HG02981 (cell line): ENCODE measurements around the gene BID.

Experiments
- ATAC-seq: cut with Tn5 transposase; IDR thresholded peaks from one replicate; pipeline ENCODE4 v1.9.1; 2021; ENCODE audit warnings: mild to moderate bottlenecking, moderate library complexity; ENCODE audit not compliant: unreplicated experiment

The BID gene

GRCh38 chr22:17784776-17785175 is 10.5 kb upstream of the BID start:
- no peak for ATAC-seq

- no peak for ATAC-seq
These were observed 9.7 kb upstream of the BID start for GRCh38 chr22:17783773-17784480.

GRCh38 chr22:17783312-17783711 is 9.0 kb upstream of the BID start:
- no peak for ATAC-seq

- ATAC-seq, result no peak
These were observed 8.4 kb upstream of the BID start for GRCh38 chr22:17782621-17783020.

GRCh38 chr22:17782158-17782557 is 7.9 kb upstream of the BID start:
- no peak for ATAC-seq

GRCh38 chr22:17781319-17782031 is 7.2 kb upstream of the BID start:
- ATAC-seq, result no peak

GRCh38 chr22:17780741-17781318 is 6.6 kb upstream of the BID start:
- ATAC-seq, result no peak

GRCh38 chr22:17780116-17780740 is 6.0 kb upstream of the BID start:
- no peak for ATAC-seq

- ATAC-seq, result no peak
These were observed 5.2 kb upstream of the BID start for GRCh38 chr22:17779286-17780115.

GRCh38 chr22:17778412-17778976 is 4.2 kb upstream of the BID start:
- no peak for ATAC-seq

- ATAC-seq, result no peak
These were observed 3.4 kb upstream of the BID start for GRCh38 chr22:17777717-17778044.

GRCh38 chr22:17777005-17777716 is 2.9 kb upstream of the BID start:
- ATAC-seq, result no peak

- ATAC-seq, result no peak
These were observed 1.7 kb upstream of the BID start for GRCh38 chr22:17775781-17776465.

GRCh38 chr22:17774926-17775685 is 837 bp upstream of the BID start:
- ATAC-seq, result no peak

- peak; percentile 29 for ATAC-seq
These were observed 563 bp downstream of the BID start for GRCh38 chr22:17773606-17774205.

- ATAC-seq, result no peak
These were observed 1.2 kb downstream of the BID start for GRCh38 chr22:17772958-17773605.

- ATAC-seq, result no peak
These were observed 1.9 kb downstream of the BID start for GRCh38 chr22:17772249-17772957.
